Measurements from ENCODE around the gene KLRG1.

GRCh38 chr12:8956772-8957171, 32.6 kb upstream of the KLRG1 start:
- TF ChIP-seq POLR2A (IDR thresholded peaks at IDR 0.05) (no peak), POLR2AphosphoS5 (IDR thresholded peaks at IDR 0.05) (no peak)
